Measurements from ENCODE around the gene NFASC. TPM values are rescaled to one million over a fixed set of nuclear protein-coding genes. Genes with fewer than 3 reads are reported as not detected.

NFASC gene
- total and polyA plus RNA-seq, 4 donors, result 0.23 to 5.4 (median 1.9) TPM

DNA sequence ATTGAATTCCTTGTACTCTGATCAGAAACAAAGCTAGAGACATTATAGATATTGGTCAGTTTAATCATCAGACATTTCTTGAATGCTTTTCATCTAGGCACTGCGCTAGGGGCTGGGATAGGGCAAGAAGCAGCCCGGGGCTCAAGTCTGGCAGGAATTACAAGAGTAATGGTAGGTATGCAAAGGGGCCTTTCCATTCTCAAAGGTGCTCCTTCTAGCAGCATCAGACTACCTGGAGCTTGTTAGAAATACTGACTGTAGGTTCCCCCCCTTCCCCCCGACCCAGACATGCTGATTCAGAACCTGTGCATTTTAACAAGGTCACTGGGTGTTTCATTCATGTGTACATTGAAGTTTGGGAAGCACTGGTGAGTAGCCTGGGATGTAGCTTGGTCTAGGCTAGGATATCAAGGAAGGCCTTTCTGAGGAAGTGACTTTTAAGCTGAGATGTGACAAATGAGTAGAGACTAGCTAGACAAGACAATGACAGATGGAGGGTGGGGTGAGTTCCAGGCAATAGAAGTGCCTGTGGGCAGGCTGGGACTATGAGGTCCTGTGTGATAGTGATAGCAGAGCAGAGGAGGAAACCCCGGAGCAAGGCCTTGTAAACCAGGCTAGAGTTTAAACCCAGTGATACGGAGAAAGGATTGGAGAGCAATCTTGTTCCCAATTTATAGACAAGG lies 26.3 kb downstream of the NFASC start:
- H3K9me3 ChIP-seq (ENCODE audit: control insufficient read depth in 4 of 4, low read length in 3 of 4), result no peaks in the 10 kb centered on the region
- no peak for DNase-seq (ENCODE audit: low spot score)
- no peaks in the 10 kb centered on the region for H3K36me3 ChIP-seq (ENCODE audit: control insufficient read depth in 4 of 4, insufficient read depth in 3 of 4, low read depth in 1 of 4, low read length in 3 of 4)
- no peak overlapping the region for H3K4me3 ChIP-seq (ENCODE audit: low read depth in 1 of 3, low read length in 3 of 3)
- 88% methylated on average over 5 of the region's 5 CpGs for WGBS
- H3K27ac ChIP-seq (ENCODE audit: low read depth in 1 of 2, low read length in 2 of 2), result no peak overlapping the region
- TF ChIP-seq FOXA2 (IDR thresholded peaks at IDR 0.05) (no peak), JUND (IDR thresholded peaks at IDR 0.05) (no peak), HNF4A (conservative IDR thresholded peaks at IDR 0.05) (no peak), NR2F2 (IDR thresholded peaks at IDR 0.05) (no peak), RXRA (IDR thresholded peaks at IDR 0.05) (no peak), SP1 (IDR thresholded peaks at IDR 0.05) (no peak), HNF4G (IDR thresholded peaks at IDR 0.05) (no peak), GABPA (IDR thresholded peaks at IDR 0.05 in 1 of 2, conservative IDR thresholded peaks at IDR 0.05 in 1 of 2) (no peak), TAF1 (conservative IDR thresholded peaks at IDR 0.05) (no peak), YY1 (IDR thresholded peaks at IDR 0.05) (no peak), EGR1 (IDR thresholded peaks at IDR 0.05; ENCODE audit: low read depth in 2 of 2) (no peak), RAD21 (IDR thresholded peaks at IDR 0.05) (no peak)
- TF ChIP-seq, protein P1, sequence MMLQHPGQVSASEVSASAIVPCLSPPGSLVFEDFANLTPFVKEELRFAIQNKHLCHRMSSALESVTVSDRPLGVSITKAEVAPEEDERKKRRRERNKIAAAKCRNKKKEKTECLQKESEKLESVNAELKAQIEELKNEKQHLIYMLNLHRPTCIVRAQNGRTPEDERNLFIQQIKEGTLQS (IDR thresholded peaks at IDR 0.05), result no peak
- TF ChIP-seq, protein P2, sequence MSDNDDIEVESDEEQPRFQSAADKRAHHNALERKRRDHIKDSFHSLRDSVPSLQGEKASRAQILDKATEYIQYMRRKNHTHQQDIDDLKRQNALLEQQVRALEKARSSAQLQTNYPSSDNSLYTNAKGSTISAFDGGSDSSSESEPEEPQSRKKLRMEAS (IDR thresholded peaks at IDR 0.05), result no peak
- TF ChIP-seq, protein P3, sequence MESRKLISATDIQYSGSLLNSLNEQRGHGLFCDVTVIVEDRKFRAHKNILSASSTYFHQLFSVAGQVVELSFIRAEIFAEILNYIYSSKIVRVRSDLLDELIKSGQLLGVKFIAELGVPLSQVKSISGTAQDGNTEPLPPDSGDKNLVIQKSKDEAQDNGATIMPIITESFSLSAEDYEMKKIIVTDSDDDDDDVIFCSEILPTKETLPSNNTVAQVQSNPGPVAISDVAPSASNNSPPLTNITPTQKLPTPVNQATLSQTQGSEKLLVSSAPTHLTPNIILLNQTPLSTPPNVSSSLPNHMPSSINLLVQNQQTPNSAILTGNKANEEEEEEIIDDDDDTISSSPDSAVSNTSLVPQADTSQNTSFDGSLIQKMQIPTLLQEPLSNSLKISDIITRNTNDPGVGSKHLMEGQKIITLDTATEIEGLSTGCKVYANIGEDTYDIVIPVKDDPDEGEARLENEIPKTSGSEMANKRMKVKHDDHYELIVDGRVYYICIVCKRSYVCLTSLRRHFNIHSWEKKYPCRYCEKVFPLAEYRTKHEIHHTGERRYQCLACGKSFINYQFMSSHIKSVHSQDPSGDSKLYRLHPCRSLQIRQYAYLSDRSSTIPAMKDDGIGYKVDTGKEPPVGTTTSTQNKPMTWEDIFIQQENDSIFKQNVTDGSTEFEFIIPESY (IDR thresholded peaks at IDR 0.05), result no peak
- TF ChIP-seq, protein P4, sequence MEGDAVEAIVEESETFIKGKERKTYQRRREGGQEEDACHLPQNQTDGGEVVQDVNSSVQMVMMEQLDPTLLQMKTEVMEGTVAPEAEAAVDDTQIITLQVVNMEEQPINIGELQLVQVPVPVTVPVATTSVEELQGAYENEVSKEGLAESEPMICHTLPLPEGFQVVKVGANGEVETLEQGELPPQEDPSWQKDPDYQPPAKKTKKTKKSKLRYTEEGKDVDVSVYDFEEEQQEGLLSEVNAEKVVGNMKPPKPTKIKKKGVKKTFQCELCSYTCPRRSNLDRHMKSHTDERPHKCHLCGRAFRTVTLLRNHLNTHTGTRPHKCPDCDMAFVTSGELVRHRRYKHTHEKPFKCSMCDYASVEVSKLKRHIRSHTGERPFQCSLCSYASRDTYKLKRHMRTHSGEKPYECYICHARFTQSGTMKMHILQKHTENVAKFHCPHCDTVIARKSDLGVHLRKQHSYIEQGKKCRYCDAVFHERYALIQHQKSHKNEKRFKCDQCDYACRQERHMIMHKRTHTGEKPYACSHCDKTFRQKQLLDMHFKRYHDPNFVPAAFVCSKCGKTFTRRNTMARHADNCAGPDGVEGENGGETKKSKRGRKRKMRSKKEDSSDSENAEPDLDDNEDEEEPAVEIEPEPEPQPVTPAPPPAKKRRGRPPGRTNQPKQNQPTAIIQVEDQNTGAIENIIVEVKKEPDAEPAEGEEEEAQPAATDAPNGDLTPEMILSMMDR (IDR thresholded peaks at IDR 0.05; ENCODE audit: low read depth, low read length, missing input control), result no peak
- H3K27me3 ChIP-seq (ENCODE audit: control insufficient read depth in 4 of 4, insufficient read depth in 4 of 4, low read length in 3 of 4), result no peaks in the 10 kb centered on the region
- H3K9ac ChIP-seq (ENCODE audit: low read depth in 1 of 2, low read length in 2 of 2), result no peak overlapping the region
- no peaks in the 10 kb centered on the region for H3K4me1 ChIP-seq (ENCODE audit: control insufficient read depth in 4 of 4, insufficient read depth in 4 of 4, low read length in 3 of 4)

DNA sequence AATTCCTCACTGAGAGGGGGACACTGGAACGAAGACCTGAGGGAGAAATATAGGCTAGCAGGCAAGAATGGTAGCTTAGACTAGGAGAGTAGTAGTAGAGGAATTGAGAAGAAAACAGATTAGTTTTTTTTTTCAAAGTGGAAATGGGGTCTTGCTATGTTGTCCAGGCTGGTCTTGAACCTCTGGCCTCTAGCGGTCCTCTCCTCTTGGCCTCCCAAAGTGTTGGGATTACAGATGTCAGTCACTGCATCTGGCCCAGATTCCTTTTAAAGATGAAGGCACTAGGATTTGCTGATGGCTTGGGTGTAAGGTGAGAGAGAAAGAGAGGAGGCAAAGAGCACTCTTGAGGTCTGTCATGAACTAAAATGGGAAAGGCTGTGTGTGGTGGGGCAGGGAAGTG lies 30.1 kb downstream of the NFASC start:
- 84% methylated on average over 2 of the region's 2 CpGs for WGBS
- no peaks in the 10 kb centered on the region for H3K4me1 ChIP-seq (ENCODE audit: control insufficient read depth in 4 of 4, insufficient read depth in 4 of 4, low read length in 3 of 4)
- no peak overlapping the region for H3K27ac ChIP-seq (ENCODE audit: low read depth in 1 of 2, low read length in 2 of 2)
- H3K27me3 ChIP-seq (ENCODE audit: control insufficient read depth in 4 of 4, insufficient read depth in 4 of 4, low read length in 3 of 4), result no peaks in the 10 kb centered on the region
- H3K9me3 ChIP-seq (ENCODE audit: control insufficient read depth in 4 of 4, low read length in 3 of 4), result no peaks in the 10 kb centered on the region
- no peak overlapping the region for H3K4me3 ChIP-seq (ENCODE audit: low read depth in 1 of 3, low read length in 3 of 3)
- no peak for DNase-seq (ENCODE audit: low spot score)
- no peaks in the 10 kb centered on the region for H3K36me3 ChIP-seq (ENCODE audit: control insufficient read depth in 4 of 4, insufficient read depth in 3 of 4, low read depth in 1 of 4, low read length in 3 of 4)
- H3K9ac ChIP-seq (ENCODE audit: low read depth in 1 of 2, low read length in 2 of 2), result no peak overlapping the region
- no peak for TF ChIP-seq GABPA (IDR thresholded peaks at IDR 0.05 in 1 of 2, conservative IDR thresholded peaks at IDR 0.05 in 1 of 2)
- TF ChIP-seq YY1 (IDR thresholded peaks at IDR 0.05), result no peak
- TF ChIP-seq HNF4G (IDR thresholded peaks at IDR 0.05), result no peak
- TF ChIP-seq, protein P5, sequence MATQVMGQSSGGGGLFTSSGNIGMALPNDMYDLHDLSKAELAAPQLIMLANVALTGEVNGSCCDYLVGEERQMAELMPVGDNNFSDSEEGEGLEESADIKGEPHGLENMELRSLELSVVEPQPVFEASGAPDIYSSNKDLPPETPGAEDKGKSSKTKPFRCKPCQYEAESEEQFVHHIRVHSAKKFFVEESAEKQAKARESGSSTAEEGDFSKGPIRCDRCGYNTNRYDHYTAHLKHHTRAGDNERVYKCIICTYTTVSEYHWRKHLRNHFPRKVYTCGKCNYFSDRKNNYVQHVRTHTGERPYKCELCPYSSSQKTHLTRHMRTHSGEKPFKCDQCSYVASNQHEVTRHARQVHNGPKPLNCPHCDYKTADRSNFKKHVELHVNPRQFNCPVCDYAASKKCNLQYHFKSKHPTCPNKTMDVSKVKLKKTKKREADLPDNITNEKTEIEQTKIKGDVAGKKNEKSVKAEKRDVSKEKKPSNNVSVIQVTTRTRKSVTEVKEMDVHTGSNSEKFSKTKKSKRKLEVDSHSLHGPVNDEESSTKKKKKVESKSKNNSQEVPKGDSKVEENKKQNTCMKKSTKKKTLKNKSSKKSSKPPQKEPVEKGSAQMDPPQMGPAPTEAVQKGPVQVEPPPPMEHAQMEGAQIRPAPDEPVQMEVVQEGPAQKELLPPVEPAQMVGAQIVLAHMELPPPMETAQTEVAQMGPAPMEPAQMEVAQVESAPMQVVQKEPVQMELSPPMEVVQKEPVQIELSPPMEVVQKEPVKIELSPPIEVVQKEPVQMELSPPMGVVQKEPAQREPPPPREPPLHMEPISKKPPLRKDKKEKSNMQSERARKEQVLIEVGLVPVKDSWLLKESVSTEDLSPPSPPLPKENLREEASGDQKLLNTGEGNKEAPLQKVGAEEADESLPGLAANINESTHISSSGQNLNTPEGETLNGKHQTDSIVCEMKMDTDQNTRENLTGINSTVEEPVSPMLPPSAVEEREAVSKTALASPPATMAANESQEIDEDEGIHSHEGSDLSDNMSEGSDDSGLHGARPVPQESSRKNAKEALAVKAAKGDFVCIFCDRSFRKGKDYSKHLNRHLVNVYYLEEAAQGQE (IDR thresholded peaks at IDR 0.05), result no peak
- TF ChIP-seq, protein P3 (IDR thresholded peaks at IDR 0.05), result no peak
- TF ChIP-seq RAD21 (IDR thresholded peaks at IDR 0.05), result no peak
- no peak for TF ChIP-seq FOXA1 (IDR thresholded peaks at IDR 0.05)
